ENCODE results near the gene TACR1.

Gene TACR1

GRCh38 chr2:75041731-75042600, 157.4 kb downstream of the TACR1 start:
- no peak for TF ChIP-seq CTCF (conservative IDR thresholded peaks at IDR 0.05; ENCODE audit: low read depth, low read length)
- no peak overlapping the region for H3K4me3 ChIP-seq (ENCODE audit: low read length)
- DNase-seq (ENCODE audit: low read depth): no peak

GRCh38 chr2:75041226-75041625, 158.1 kb downstream of the TACR1 start:
- no peak overlapping the region for H3K4me3 ChIP-seq (ENCODE audit: low read length)
- TF ChIP-seq CTCF (conservative IDR thresholded peaks at IDR 0.05; ENCODE audit: low read depth, low read length): no peak
- no peak for DNase-seq (ENCODE audit: low read depth)

GRCh38 chr2:75035444-75036353, 163.6 kb downstream of the TACR1 start:
- no peak for DNase-seq (ENCODE audit: low read depth)
- no peak overlapping the region for H3K4me3 ChIP-seq (ENCODE audit: low read length)
- TF ChIP-seq CTCF (conservative IDR thresholded peaks at IDR 0.05; ENCODE audit: low read depth, low read length): no peak

- no peak overlapping the region for H3K4me3 ChIP-seq (ENCODE audit: low read length)
- TF ChIP-seq CTCF (conservative IDR thresholded peaks at IDR 0.05; ENCODE audit: low read depth, low read length): no peak
- DNase-seq (ENCODE audit: low read depth): no peak
Measured at GRCh38 chr2:75033516-75033915, 165.8 kb downstream of the TACR1 start.

- no peak for TF ChIP-seq CTCF (conservative IDR thresholded peaks at IDR 0.05; ENCODE audit: low read depth, low read length)
- no peak overlapping the region for H3K4me3 ChIP-seq (ENCODE audit: low read length)
Measured at GRCh38 chr2:75031906-75032803, 167.2 kb downstream of the TACR1 start.

GRCh38 chr2:75031171-75031570, 168.1 kb downstream of the TACR1 start:
- no peak for DNase-seq (ENCODE audit: low read depth)
- no peak for TF ChIP-seq CTCF (conservative IDR thresholded peaks at IDR 0.05; ENCODE audit: low read depth, low read length)
- H3K4me3 ChIP-seq (ENCODE audit: low read length): no peak overlapping the region

More at GRCh38 chr2:75031906-75032803, 167.2 kb downstream of the TACR1 start:
- DNase-seq (ENCODE audit: low read depth): no peak
